OCI-LY7 (cell line): ENCODE measurements around the gene PAXX.

Experiments used
- EZH2phosphoT487 ChIP-seq: fragments of 200-600 bp; sonication (generic); IDR thresholded peaks from 2 replicates; pipeline ENCODE4 v1.6.1; 2018; ENCODE audit warnings: low read depth, borderline replicate concordance, mild to moderate bottlenecking, mixed run types, antibody characterized with exemption, low read length, moderate library complexity, mixed read lengths
- TF ChIP-seq, protein P1 (sequence below): fragments of 200-600 bp; sonication (generic); conservative IDR thresholded peaks from 2 replicates; pipeline ENCODE4 v1.5.1; 2014; ENCODE audit warnings: mild to moderate bottlenecking, antibody characterized with exemption, low read length, moderate library complexity, mixed read lengths

DNA sequence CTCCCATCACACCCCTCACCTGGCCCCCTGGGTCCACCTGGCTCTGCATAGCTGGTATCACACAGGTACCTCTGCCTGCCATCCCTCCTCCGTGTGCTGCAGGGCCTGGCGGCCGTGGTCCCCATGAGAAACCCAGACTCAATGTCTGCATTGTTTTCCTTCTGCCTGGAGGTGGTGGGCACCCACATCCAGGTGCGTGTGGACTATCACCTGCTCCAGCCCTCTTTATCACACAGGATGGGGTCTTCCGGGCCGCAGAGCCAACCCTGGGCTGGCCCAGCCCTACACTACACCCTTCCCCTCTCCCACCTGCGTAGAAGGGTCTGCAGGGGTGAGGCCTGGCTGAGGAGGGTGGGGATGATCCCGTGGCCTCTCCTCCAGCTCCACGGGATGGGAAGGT is 46.7 kb downstream of the PAXX start:
- TF ChIP-seq, protein P1, sequence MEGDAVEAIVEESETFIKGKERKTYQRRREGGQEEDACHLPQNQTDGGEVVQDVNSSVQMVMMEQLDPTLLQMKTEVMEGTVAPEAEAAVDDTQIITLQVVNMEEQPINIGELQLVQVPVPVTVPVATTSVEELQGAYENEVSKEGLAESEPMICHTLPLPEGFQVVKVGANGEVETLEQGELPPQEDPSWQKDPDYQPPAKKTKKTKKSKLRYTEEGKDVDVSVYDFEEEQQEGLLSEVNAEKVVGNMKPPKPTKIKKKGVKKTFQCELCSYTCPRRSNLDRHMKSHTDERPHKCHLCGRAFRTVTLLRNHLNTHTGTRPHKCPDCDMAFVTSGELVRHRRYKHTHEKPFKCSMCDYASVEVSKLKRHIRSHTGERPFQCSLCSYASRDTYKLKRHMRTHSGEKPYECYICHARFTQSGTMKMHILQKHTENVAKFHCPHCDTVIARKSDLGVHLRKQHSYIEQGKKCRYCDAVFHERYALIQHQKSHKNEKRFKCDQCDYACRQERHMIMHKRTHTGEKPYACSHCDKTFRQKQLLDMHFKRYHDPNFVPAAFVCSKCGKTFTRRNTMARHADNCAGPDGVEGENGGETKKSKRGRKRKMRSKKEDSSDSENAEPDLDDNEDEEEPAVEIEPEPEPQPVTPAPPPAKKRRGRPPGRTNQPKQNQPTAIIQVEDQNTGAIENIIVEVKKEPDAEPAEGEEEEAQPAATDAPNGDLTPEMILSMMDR = no peak
- TF ChIP-seq EZH2phosphoT487 = no peak
